ENCODE data around the gene GATAD2A. TPM values are rescaled to one million over a fixed set of nuclear protein-coding genes. Genes with fewer than 3 reads are reported as not detected.
"Not testable (repeated sequence)": the region's sequence is repeated elsewhere in the genome, so short reads cannot be mapped to it uniquely, and the experiment has no call there.

The GATAD2A gene
- total RNA-seq, 1 donor from 2014 or later, result 75.6 TPM

DNA sequence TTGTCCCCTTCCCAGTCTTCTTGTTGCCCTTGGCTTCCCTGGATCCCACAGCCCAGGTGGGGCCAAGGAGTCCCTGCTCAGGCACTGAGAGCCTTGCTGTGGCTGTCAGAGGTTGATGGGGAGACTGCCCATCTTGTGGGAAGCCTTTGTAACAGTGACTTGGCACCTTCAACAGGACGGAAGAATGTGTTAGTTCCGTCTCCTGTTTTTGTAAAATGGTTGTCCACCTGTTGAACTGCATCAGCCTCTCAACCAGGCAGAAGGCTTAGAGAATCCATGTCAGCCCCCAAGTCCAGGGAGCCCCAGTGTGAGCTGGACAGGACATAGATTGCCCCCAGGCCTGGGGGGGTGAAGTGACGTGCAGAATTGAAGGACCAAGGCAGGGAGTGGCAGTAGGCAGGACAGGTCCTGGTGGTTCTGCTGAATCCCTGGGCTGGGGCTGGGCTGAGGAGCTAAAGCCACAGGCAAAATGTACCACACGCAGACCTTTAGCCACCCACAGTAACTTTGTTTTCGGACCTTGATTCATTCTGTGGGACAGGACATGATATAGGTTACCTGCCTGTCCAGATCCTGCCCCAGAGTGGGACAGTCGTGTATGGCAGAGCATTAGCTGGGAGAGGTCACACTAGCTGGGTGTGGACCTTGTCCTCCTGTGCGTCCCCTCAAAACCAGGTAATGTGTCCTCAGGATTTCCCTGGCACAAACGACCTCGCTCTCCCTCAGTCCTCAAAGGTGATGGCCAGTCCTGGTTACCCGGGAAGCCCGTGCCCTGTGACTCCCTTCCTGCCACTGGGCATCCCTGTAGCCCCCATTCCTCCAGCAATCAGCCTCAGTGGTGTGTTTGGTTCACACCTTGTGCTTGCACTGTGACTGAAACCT is 47.0 kb downstream of the GATAD2A start:
- no peaks in the 10 kb centered on the region for H3K36me3 Mint-ChIP-seq (ENCODE audit: unreplicated experiment)
- TF ChIP-seq, protein P1, sequence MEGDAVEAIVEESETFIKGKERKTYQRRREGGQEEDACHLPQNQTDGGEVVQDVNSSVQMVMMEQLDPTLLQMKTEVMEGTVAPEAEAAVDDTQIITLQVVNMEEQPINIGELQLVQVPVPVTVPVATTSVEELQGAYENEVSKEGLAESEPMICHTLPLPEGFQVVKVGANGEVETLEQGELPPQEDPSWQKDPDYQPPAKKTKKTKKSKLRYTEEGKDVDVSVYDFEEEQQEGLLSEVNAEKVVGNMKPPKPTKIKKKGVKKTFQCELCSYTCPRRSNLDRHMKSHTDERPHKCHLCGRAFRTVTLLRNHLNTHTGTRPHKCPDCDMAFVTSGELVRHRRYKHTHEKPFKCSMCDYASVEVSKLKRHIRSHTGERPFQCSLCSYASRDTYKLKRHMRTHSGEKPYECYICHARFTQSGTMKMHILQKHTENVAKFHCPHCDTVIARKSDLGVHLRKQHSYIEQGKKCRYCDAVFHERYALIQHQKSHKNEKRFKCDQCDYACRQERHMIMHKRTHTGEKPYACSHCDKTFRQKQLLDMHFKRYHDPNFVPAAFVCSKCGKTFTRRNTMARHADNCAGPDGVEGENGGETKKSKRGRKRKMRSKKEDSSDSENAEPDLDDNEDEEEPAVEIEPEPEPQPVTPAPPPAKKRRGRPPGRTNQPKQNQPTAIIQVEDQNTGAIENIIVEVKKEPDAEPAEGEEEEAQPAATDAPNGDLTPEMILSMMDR (IDR thresholded peaks at IDR 0.05), result no peak
- H3K4me3 Mint-ChIP-seq (ENCODE audit: unreplicated experiment), result no peak overlapping the region
- H3K9me3 Mint-ChIP-seq (ENCODE audit: unreplicated experiment), result no peaks in the 10 kb centered on the region
- H3K27me3 Mint-ChIP-seq (ENCODE audit: unreplicated experiment), result no peaks in the 10 kb centered on the region
- DNase-seq (ENCODE audit: extremely low spot score, unreplicated experiment), result no peak
- H3K4me1 Mint-ChIP-seq (ENCODE audit: unreplicated experiment), result peaks cover 5% of the 10 kb centered on the region
- H3K27ac Mint-ChIP-seq (ENCODE audit: unreplicated experiment), result no peak overlapping the region

DNA sequence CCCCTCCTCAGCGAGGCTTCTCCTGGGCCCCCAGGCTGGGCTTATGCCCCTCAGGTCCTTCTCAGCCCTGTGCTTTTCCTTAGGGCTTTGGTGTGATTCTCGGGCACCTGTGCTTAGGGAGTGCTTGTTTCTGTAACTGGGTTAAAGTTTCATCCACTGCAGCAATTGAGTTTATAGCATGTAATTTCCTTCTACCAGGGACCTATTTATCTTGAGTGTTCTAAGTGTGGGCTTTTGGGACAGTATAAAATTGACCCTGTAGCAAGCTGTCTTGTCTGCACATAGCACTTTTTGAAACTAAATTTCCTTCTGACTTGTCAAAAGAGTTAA is 47.6 kb downstream of the GATAD2A start:
- no peak overlapping the region for H3K4me3 Mint-ChIP-seq (ENCODE audit: unreplicated experiment)
- no peak overlapping the region for H3K27ac Mint-ChIP-seq (ENCODE audit: unreplicated experiment)
- H3K9me3 Mint-ChIP-seq (ENCODE audit: unreplicated experiment), result no peaks in the 10 kb centered on the region
- TF ChIP-seq, protein P1 (IDR thresholded peaks at IDR 0.05), result no peak
- no peaks in the 10 kb centered on the region for H3K27me3 Mint-ChIP-seq (ENCODE audit: unreplicated experiment)
- no peaks in the 10 kb centered on the region for H3K36me3 Mint-ChIP-seq (ENCODE audit: unreplicated experiment)
- H3K4me1 Mint-ChIP-seq (ENCODE audit: unreplicated experiment), result peaks cover 4% of the 10 kb centered on the region
- DNase-seq (ENCODE audit: extremely low spot score, unreplicated experiment), result no peak

DNA sequence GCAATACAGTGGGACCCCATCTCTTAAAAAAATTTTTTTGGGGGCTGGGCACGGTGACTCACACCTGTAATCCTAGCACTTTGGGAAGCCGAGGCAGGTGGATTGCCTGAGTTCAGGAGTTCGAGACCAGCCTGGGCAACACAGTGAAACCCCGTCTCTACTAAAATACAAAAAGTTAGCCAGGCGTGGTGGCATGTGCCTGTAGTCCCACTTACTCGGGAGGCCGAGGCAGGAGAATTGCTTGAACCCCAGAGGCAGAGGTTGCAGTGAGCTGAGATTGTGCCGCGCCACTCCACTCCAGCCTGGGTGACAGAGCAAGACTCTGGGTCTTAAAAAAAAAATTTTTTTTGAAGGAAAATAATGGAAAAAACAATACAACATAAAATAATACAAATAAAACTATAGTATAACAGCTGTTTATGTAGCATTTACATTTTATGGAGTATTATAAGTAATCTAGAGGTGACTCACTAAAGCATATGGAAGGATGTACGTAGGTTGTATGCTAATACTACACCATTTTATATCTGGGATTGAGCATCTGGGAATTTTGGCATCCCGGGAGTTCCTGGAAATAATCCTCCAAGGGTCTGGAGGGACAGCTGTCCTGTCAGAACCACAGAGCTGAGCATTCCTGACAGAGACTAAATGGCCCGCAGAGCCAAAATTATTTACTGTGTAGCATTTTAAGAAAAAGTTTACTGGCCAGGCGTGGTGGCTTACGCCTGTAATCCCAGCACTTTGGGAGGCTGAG is 49.9 kb downstream of the GATAD2A start:
- H3K9me3 Mint-ChIP-seq (ENCODE audit: unreplicated experiment); H3K27ac Mint-ChIP-seq (ENCODE audit: unreplicated experiment): not testable (repeated sequence)

DNA sequence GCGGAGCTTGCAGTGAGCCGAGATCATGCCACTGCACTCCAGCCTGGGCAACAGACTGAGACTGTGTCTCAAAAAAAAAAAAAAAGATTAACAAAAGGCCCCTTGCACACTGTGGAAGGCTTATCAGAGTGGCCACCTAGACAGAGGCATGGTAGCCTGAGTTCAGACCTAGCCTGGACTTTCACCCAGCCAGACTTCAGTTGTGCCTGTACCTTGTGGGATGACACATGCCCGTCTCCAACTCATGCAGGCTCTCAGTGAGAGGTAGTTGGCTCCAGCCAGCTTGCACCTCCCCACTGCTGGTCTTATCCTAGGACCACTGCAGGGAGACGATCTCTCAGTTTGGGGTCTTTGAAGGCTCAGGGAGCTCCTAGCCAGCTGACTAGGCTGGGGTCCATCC is 52.2 kb downstream of the GATAD2A start:
- Mint-ChIP-seq H3K4me3 (ENCODE audit: unreplicated experiment) (no peak overlapping the region), H3K27me3 (ENCODE audit: unreplicated experiment) (no peaks in the 10 kb centered on the region), H3K9me3 (ENCODE audit: unreplicated experiment) (no peaks in the 10 kb centered on the region), H3K4me1 (ENCODE audit: unreplicated experiment) (peaks cover 48% of the 10 kb centered on the region), H3K36me3 (ENCODE audit: unreplicated experiment) (no peaks in the 10 kb centered on the region), H3K27ac (ENCODE audit: unreplicated experiment) (peak overlapping the region; percentile 91)
- TF ChIP-seq, protein P1 (IDR thresholded peaks at IDR 0.05), result no peak
- no peak for DNase-seq (ENCODE audit: extremely low spot score, unreplicated experiment)

More for the DNA sequence above, 49.9 kb downstream of the GATAD2A start:
- not testable (repeated sequence) for H3K4me3 Mint-ChIP-seq (ENCODE audit: unreplicated experiment); DNase-seq (ENCODE audit: extremely low spot score, unreplicated experiment); H3K27me3 Mint-ChIP-seq (ENCODE audit: unreplicated experiment); H3K36me3 Mint-ChIP-seq (ENCODE audit: unreplicated experiment)
- peaks cover 24% of the 10 kb centered on the region for H3K4me1 Mint-ChIP-seq (ENCODE audit: unreplicated experiment)

DNA sequence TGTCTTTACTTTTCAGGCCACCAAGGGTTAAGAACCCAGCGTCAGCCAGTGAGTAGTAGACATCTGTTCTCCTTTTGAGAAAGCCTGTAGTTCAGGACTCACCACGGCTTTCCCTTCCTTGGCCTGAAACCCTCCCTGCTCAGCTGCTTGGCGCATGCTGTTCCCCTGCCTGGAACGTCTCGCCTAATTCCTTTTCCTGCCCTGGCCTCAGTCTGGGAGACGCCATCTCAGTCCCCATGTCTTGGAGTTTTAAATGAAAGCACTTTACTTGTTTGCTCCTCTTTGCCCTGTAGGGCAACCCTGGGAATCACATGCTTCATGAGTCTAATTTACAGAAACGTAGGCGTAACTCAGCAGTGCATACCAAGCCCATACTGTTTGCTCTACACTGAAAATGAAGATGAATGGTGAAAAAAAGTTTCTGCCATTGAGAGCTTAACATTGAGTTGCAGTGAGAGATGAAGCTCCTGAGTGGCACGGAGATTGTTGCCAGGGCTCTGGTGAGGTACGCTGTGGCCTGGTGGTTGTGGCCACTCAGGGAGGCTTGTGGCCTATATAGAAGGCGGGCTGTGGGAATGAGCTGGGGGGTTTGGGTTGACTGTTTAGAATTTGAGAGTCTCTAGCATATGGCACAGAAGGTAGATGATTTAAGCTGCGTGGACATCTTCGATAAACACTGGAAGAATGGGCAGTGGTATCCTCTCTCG is 52.8 kb downstream of the GATAD2A start:
- Mint-ChIP-seq H3K36me3 (ENCODE audit: unreplicated experiment) (no peaks in the 10 kb centered on the region), H3K4me3 (ENCODE audit: unreplicated experiment) (no peak overlapping the region), H3K27me3 (ENCODE audit: unreplicated experiment) (no peaks in the 10 kb centered on the region), H3K9me3 (ENCODE audit: unreplicated experiment) (no peaks in the 10 kb centered on the region), H3K4me1 (ENCODE audit: unreplicated experiment) (peaks cover 54% of the 10 kb centered on the region), H3K27ac (ENCODE audit: unreplicated experiment) (peak overlapping the region; percentile 91)
- TF ChIP-seq, protein P1 (IDR thresholded peaks at IDR 0.05), result no peak
- DNase-seq (ENCODE audit: extremely low spot score, unreplicated experiment), result no peak
